T-helper 1 cell (primary cell): ENCODE measurements around the gene TMEM131.
"Not testable (repeated sequence)": the region's sequence is repeated elsewhere in the genome, so short reads cannot be mapped to it uniquely, and the experiment has no call there.

Experiments used
- DNase-seq, 5 donors: peaks; one replicate each; pipeline ENCODE4 v3.0.0-alpha.2; 2012 to 2020

The TMEM131 gene

DNA sequence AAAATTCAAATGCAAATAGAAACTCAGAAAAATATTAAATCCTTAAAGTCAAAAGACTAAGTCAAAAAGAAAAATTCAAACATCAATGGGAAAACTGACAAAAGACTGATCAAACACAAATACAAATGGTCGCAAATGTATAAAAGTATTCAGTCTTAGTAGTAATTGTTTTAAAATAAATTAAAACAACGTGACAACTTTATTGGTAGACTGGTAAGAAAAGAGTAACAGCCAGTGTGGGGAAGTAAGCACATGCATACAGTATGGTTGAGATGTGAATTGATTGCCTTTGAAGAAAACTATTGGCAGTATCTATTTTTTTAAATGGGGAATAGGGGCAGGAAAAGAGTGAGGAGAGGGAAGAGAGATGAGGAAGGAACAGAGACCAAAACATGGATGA, 9.8 kb downstream of the TMEM131 start:
- DNase-seq: no peak

- DNase-seq: no peak
These were observed 12.1 kb downstream of the TMEM131 start for GRCh38 chr2:97983698-97984097.

GRCh38 chr2:97983134-97983533, 12.6 kb downstream of the TMEM131 start:
- no peak for DNase-seq

- no peak for DNase-seq
These were observed 13.1 kb downstream of the TMEM131 start for GRCh38 chr2:97982621-97983020.

GRCh38 chr2:97981961-97982360, 13.8 kb downstream of the TMEM131 start:
- DNase-seq: no peak

GRCh38 chr2:97979904-97980303, 15.8 kb downstream of the TMEM131 start:
- DNase-seq: no peak

DNA sequence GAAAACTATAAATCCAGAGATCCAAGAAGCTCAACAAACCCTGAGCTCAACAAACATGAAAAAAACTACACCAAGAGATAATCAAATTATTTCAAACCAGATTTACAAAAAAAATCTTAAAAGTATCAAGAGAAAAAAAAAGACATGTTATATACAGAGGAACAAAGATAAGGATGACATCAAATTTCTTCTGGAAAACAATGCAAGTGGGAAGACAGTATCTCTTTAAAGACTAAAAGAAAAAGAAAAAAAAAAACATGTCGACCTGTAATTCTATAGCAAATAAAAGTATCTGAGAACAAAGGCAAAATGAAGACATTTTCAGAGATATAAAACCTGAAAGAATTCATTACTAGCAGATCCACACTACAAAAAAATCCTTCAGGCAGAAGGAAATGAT, 21.3 kb downstream of the TMEM131 start:
- DNase-seq: no peak

DNA sequence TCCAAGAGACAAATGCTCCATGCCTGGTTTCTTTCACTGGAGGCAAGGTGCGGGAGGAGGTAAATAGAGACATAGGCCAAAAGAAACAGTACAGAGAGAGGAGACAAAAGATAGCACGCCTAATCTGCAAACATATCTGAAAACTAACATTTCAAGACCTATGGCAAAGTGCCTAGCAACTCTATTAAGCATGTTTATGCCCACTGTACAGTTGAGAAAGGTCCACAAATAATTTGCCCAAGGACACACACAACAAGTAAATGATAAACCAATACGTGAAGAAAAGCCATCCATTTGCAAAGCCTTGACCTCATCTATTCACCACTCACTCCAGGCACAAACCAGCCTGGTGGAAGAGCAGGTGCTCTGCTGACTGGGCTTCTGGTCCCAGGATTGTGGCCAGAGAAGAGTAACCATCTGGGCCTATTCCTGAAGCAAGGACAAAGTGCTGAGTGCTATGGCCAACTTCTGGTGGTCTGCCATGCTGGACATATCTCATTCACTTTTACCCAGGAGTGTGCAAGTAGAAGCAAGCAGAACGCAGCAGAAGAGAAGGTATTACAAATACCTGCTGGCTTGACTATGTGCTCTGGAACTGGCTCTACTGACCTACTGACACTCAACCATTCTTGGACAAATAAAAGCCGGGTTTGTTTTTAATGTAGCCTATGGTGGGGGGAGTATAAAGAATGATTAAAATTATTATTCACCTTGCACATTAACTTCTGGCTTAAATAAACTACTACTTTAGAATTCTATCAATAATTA, 25.3 kb downstream of the TMEM131 start:
- no peak for DNase-seq

GRCh38 chr2:97969081-97970067, 26.4 kb downstream of the TMEM131 start:
- peak in 1 of 5 donors; percentile 23 for DNase-seq

- no peak for DNase-seq
These were observed 27.7 kb downstream of the TMEM131 start for GRCh38 chr2:97967931-97968627.

GRCh38 chr2:97967216-97967592, 28.5 kb downstream of the TMEM131 start:
- no peak for DNase-seq

DNA sequence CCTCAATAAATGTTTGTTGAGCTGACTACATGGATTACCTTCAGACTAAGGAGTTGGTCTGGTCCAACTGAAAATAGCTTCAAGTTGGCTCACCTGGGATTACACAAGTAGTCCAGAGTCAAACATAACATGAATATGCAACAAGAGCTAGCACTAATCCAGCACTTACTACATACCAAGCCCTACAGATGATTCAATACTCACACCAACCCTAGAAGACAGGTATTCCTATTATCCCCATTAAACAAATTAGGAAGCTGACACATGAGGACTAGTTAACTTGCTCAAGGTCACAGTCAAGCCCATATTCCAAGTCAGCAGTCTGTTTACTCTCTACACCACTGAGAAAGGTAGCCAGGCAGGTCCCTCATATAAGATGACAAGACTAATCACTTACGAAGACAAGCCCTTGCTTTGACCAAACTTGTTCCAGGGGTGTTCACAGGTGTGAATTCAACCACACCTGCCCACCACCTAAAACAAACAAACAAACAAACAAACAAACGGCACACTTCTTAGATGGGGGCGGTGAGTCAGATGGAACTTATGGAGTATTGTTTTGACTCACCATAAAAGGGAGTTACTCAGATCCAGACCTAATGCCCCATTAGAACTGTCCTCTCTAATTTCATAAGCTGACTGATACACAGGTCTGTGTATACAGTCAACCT, 29.1 kb downstream of the TMEM131 start:
- peak in 1 of 5 donors; percentile 49 for DNase-seq

GRCh38 chr2:97965116-97965515, 30.6 kb downstream of the TMEM131 start:
- DNase-seq: no peak

DNA sequence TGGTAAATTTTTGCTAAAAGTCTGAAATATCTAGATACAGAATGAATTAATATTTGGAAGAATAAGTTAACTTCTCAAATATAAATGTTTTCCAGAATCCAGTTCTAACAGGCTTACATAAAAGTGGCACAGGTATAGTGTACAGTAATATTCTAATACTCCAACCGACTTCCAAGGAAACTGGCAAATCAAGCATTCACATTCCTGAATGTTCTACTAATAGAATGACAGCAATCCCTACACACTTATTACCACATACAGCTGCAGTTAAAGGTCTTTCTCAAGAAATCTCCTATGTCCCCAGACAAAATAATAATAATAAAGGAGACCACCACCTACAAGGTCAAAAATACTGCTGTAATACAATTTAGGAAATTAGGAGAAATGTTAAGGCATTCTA, 31.9 kb downstream of the TMEM131 start:
- no peak for DNase-seq

- DNase-seq: no peak
These were observed 32.7 kb downstream of the TMEM131 start for GRCh38 chr2:97963079-97963406.

- DNase-seq: no peak
These were observed 34.2 kb downstream of the TMEM131 start for GRCh38 chr2:97961534-97961933.

- no peak for DNase-seq
These were observed 37.6 kb downstream of the TMEM131 start for GRCh38 chr2:97958184-97958583.

GRCh38 chr2:97957432-97958183, 38.1 kb downstream of the TMEM131 start:
- DNase-seq: no peak

DNA sequence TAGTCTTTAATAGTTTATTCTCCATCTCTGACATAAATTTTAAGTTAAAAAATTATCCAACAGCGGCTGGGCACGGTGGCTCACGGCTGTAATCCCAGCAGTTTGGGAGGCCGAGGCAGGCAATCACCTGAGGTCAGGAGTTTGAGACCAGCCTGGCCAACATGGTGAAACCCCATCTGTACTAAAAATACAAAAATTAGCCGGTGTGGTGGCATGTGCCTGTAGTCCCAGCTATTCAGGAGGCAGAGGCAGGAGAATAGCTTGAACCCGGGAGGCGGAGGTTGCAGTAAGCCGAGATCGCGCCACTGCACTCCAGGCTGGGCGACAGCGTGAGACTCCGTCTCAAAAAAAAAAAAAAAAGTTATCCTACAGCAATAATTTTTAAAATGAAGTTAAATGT, 39.0 kb downstream of the TMEM131 start:
- DNase-seq: not testable (repeated sequence)

GRCh38 chr2:97953853-97954252, 41.9 kb downstream of the TMEM131 start:
- no peak for DNase-seq

- no peak for DNase-seq
These were observed 43.4 kb downstream of the TMEM131 start for GRCh38 chr2:97952357-97952756.

DNA sequence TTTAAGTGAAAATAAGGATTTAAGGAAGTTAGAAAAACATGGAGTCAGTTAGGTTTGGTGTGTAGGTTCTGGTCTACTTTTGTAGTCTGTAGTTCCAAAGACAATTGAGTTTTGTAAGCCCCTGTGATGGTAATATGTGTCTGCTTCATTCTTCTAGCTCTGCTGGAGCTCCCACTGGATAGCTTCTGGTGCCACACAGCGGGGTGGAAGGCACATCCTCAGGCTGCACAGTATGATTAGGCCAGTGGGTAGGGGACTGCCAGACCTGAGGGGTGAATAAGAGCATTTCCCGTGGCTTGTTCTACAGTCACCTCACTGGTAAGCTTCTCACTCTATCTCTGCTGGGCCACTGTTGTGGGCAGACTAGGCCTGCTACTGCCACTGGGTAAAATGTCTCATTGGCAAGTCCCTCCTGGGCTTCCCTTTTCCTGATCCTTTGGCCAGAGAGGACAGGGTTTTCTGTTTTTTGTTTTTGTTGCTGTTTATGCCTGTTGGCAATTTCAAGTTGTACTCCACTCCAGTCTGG, 44.5 kb downstream of the TMEM131 start:
- no peak for DNase-seq
